Ascending aorta (tissue), 2 donors: ENCODE measurements around the gene CAPN11. TPM values are rescaled to one million over a fixed set of nuclear protein-coding genes. Genes with fewer than 3 reads are reported as not detected.
A peak's percentile ranks its signal among the peaks of the same experiment; 100 is the strongest.

Experiments used
- DNase-seq, 2 donors: peaks; one replicate each; pipeline ENCODE4 v3.0.0-alpha.2; 2019; ENCODE audit warnings: low spot score in 2 of 2
- H3K27ac ChIP-seq, 2 donors: fragments of 200-600 bp; sonication (generic); one replicate each; pipeline ENCODE4 v1.5.1; 2016 to 2017; ENCODE audit warnings: mild to moderate bottlenecking in 1 of 2
- H3K27me3 ChIP-seq: fragments of 200-600 bp; sonication (generic); one replicate; pipeline ENCODE4 v1.5.1; 2017
- H3K36me3 ChIP-seq, 2 donors: fragments of 200-600 bp; sonication (generic); one replicate each; pipeline ENCODE4 v1.5.1; 2016
- H3K4me1 ChIP-seq, 2 donors: fragments of 200-600 bp; sonication (generic); one replicate each; pipeline ENCODE4 v1.5.1; 2016 to 2017; ENCODE audit warnings: mild to moderate bottlenecking in 1 of 2
- H3K4me3 ChIP-seq, 2 donors: fragments of 200-600 bp; sonication (generic); one replicate each; pipeline ENCODE4 v1.5.1; 2016 to 2017; ENCODE audit warnings: mild to moderate bottlenecking in 1 of 2
- H3K9me3 ChIP-seq, 2 donors: fragments of 200-600 bp; sonication (generic); one replicate each; pipeline ENCODE4 v1.5.1; 2016
- CTCF ChIP-seq, 3 experiments: fragments of 200-600 bp in 2 of 3; fragments of 450-650 bp in 1 of 3; sonication (generic) in 2 of 3; IDR thresholded peaks; one replicate each; pipeline ENCODE4 v1.5.1; 2016 to 2019; ENCODE audit warnings: antibody characterized with exemption in 3 of 3, mild to moderate bottlenecking in 1 of 3, moderate library complexity in 1 of 3
- intact Hi-C: fragments of 100-400 bp; cut with DNase I; formaldehyde crosslinking; loops from one replicate; pipeline ENCODE4 v1.15.1; 2023
- total RNA-seq: library from RNA; depleted of rRNA; stranded (reverse); fragments of >200 nt; gene quantifications from one replicate; pipeline ENCODE4 v1.1.0, GENCODE V29; 2016

Gene CAPN11
- total RNA-seq, 1 donor from 2014 or later = 0.43 TPM

GRCh38 chr6:44128020-44128917 is 30.4 kb upstream of the CAPN11 start:
- no peaks in the 10 kb centered on the region for H3K36me3 ChIP-seq
- peaks cover 0 to 20% of the 10 kb centered on the region in 2 donors for H3K4me1 ChIP-seq
- peak overlapping the region; percentile 85 to 86 for H3K4me3 ChIP-seq
- H3K9me3 ChIP-seq = no peaks in the 10 kb centered on the region
- TF ChIP-seq CTCF (IDR thresholded peaks at IDR 0.05) = peak in 1 of 3 experiments; percentile 5
- peak in 1 of 2 donors; percentile 72 for DNase-seq
- peak overlapping the region; percentile 81 to 84 for H3K27ac ChIP-seq
- intact Hi-C loops = loop anchor here (2.0 to 5.0 kb wide), 3 partner anchors 23 to 501 kb away; partner anchors contain the start of genes GTPBP2 and SLC29A1
- H3K27me3 ChIP-seq = no peaks in the 10 kb centered on the region

GRCh38 chr6:44129841-44130322 is 28.7 kb upstream of the CAPN11 start:
- peaks cover 0 to 15% of the 10 kb centered on the region in 2 donors for H3K4me1 ChIP-seq
- no peak overlapping the region for H3K27ac ChIP-seq
- H3K9me3 ChIP-seq = no peaks in the 10 kb centered on the region
- no peak overlapping the region for H3K4me3 ChIP-seq
- peaks cover 0 to 4% of the 10 kb centered on the region in 2 donors for H3K36me3 ChIP-seq
- intact Hi-C loops = loop anchor here (2.0 to 5.0 kb wide), 4 partner anchors 21 to 503 kb away; partner anchors contain the start of genes GTPBP2 and SLC29A1
- DNase-seq = no peak
- no peaks in the 10 kb centered on the region for H3K27me3 ChIP-seq
- no peak for TF ChIP-seq CTCF (IDR thresholded peaks at IDR 0.05)

GRCh38 chr6:44131892-44132291 is 26.7 kb upstream of the CAPN11 start:
- Histone ChIP-seq H3K27ac (no peak overlapping the region), H3K36me3 (peaks cover 15 to 23% of the 10 kb centered on the region in 2 donors), H3K9me3 (no peaks in the 10 kb centered on the region), H3K27me3 (no peaks in the 10 kb centered on the region), H3K4me3 (no peak overlapping the region), H3K4me1 (peaks cover 0 to 5% of the 10 kb centered on the region in 2 donors)
- DNase-seq = no peak
- TF ChIP-seq CTCF (IDR thresholded peaks at IDR 0.05) = no peak
- intact Hi-C loops = loop anchor here (5.0 kb wide), 1 partner anchor 35 kb away; no protein-coding TSS in a partner anchor

- peaks cover 0 to 5% of the 10 kb centered on the region in 2 donors for H3K4me1 ChIP-seq
- intact Hi-C loops = loop anchor here (5.0 kb wide), 1 partner anchor 35 kb away; no protein-coding TSS in a partner anchor
- no peaks in the 10 kb centered on the region for H3K27me3 ChIP-seq
- H3K4me3 ChIP-seq = no peak overlapping the region
- DNase-seq = no peak
- no peak overlapping the region for H3K27ac ChIP-seq
- no peak for TF ChIP-seq CTCF (IDR thresholded peaks at IDR 0.05)
- H3K36me3 ChIP-seq = peaks cover 21 to 29% of the 10 kb centered on the region in 2 donors
- no peaks in the 10 kb centered on the region for H3K9me3 ChIP-seq
Observed at GRCh38 chr6:44132476-44132875, 26.1 kb upstream of the CAPN11 start.

- Histone ChIP-seq H3K4me1 (peaks cover 0 to 5% of the 10 kb centered on the region in 2 donors), H3K27ac (no peak overlapping the region), H3K27me3 (no peaks in the 10 kb centered on the region), H3K4me3 (no peak overlapping the region), H3K9me3 (no peaks in the 10 kb centered on the region), H3K36me3 (peaks cover 21 to 36% of the 10 kb centered on the region in 2 donors)
- intact Hi-C loops = loop anchor here (5.0 kb wide), 1 partner anchor 36 kb away; no protein-coding TSS in a partner anchor
- no peak for TF ChIP-seq CTCF (IDR thresholded peaks at IDR 0.05)
- DNase-seq = peak in 1 of 2 donors; percentile 70
Observed at GRCh38 chr6:44133003-44133931, 25.4 kb upstream of the CAPN11 start.
